HepG2 (cell line): ENCODE data around the gene SGMS1. TPM values are rescaled to one million over a fixed set of nuclear protein-coding genes. Genes with fewer than 3 reads are reported as not detected.

ENCODE experiments used
- CENPBD1 ChIP-seq: sonication (generic); formaldehyde crosslinking; IDR thresholded peaks from 2 replicates; pipeline ENCODE4 v1.8.0; 2022; ENCODE audit warnings: missing genetic modification reagents, low read depth, mild to moderate bottlenecking, borderline replicate concordance
- HDAC1 ChIP-seq: sonication (generic); formaldehyde crosslinking; IDR thresholded peaks from 2 replicates; pipeline ENCODE4 v1.5.1; 2020; ENCODE audit warnings: mild to moderate bottlenecking, missing genetic modification reagents
- IRX3 ChIP-seq: sonication (generic); formaldehyde crosslinking; IDR thresholded peaks from 2 replicates; pipeline ENCODE4 v1.8.1; 2023; ENCODE audit warnings: mild to moderate bottlenecking, low read depth, missing genetic modification reagents, borderline replicate concordance
- MLX ChIP-seq: IDR thresholded peaks from 2 replicates; pipeline ENCODE4 v1.6.1; 2016
- NFRKB ChIP-seq: fragments of 450-650 bp; IDR thresholded peaks from 2 replicates; pipeline ENCODE4 v1.6.1; 2017
- REL ChIP-seq: sonication (generic); formaldehyde crosslinking; conservative IDR thresholded peaks from 2 replicates; pipeline ENCODE4 v1.8.0; 2022; ENCODE audit warnings: mild to moderate bottlenecking, missing genetic modification reagents, moderate library complexity
- SAFB2 ChIP-seq: sonication (generic); formaldehyde crosslinking; IDR thresholded peaks from 2 replicates; pipeline ENCODE4 v1.5.1; 2020; ENCODE audit warnings: missing genetic modification reagents, low read depth, mild to moderate bottlenecking, borderline replicate concordance
- YY1 ChIP-seq: IDR thresholded peaks from 2 replicates; pipeline ENCODE4 v1.6.1; 2011; ENCODE audit warnings: low read length, low read depth, moderate library complexity, mild to moderate bottlenecking; ENCODE audit not compliant: insufficient read depth, insufficient replicate concordance
- ZBTB1 ChIP-seq: sonication (generic); formaldehyde crosslinking; IDR thresholded peaks from 2 replicates; pipeline ENCODE4 v1.4.0; 2020; ENCODE audit warnings: missing genetic modification reagents, borderline replicate concordance
- ZFAT ChIP-seq: sonication (generic); formaldehyde crosslinking; conservative IDR thresholded peaks from 2 replicates; pipeline ENCODE4 v1.8.1; 2023; ENCODE audit warnings: missing genetic modification reagents, inconsistent platforms
- ZFP41 ChIP-seq: sonication (generic); formaldehyde crosslinking; IDR thresholded peaks from 2 replicates; pipeline ENCODE4 v1.4.0; 2020; ENCODE audit warnings: mild to moderate bottlenecking, missing genetic modification reagents, borderline replicate concordance
- ZNF547 ChIP-seq: sonication (generic); formaldehyde crosslinking; IDR thresholded peaks from 2 replicates; pipeline ENCODE4 v1.5.1; 2020; ENCODE audit warnings: mild to moderate bottlenecking, missing genetic modification reagents
- ZNF572 ChIP-seq: sonication (generic); formaldehyde crosslinking; IDR thresholded peaks from 2 replicates; pipeline ENCODE4 v1.5.1; 2020; ENCODE audit warnings: mild to moderate bottlenecking, missing genetic modification reagents
- ZNF709 ChIP-seq: sonication (generic); formaldehyde crosslinking; IDR thresholded peaks from 2 replicates; pipeline ENCODE4 v1.5.0; 2020; ENCODE audit warnings: mild to moderate bottlenecking, missing genetic modification reagents
- ZNF75D ChIP-seq: sonication (generic); formaldehyde crosslinking; IDR thresholded peaks from 2 replicates; pipeline ENCODE4 v1.8.1; 2023; ENCODE audit warnings: missing genetic modification reagents, mild to moderate bottlenecking, borderline replicate concordance
- ZNF792 ChIP-seq: IDR thresholded peaks from 2 replicates; pipeline ENCODE4 v1.6.1; 2016
- polyA plus RNA-seq, 8 experiments: library from polyadenylated mRNA; depleted of rRNA in 3 of 8; stranded (reverse) in 7 of 8; unstranded in 1 of 8; fragments of >200 nt; fragmentation: Illumina TruSeq in 4 of 8; extraction: Trizol in 4 of 8; gene quantifications; 2 replicates each; pipeline versions ENCODE4 v1.2.1 to v1.2.3, GENCODE V29; 2011 to 2016; ENCODE audit warnings: low read depth in 4 of 8, missing spikeins in 1 of 8, mixed read lengths in 1 of 8; ENCODE audit not compliant: insufficient read depth in 1 of 8
- total RNA-seq, 5 experiments: library from RNA; depleted of rRNA; stranded (reverse); fragments of >200 nt; fragmentation: Illumina TruSeq; extraction: Trizol; gene quantifications; 2 replicates each; pipeline ENCODE4 v1.2.3, GENCODE V29; 2016; ENCODE audit warnings: low read depth in 1 of 5
- TF ChIP-seq, protein P1 (sequence below): sonication (generic); formaldehyde crosslinking; IDR thresholded peaks from 2 replicates; pipeline ENCODE4 v1.8.1; 2023; ENCODE audit warnings: missing genetic modification reagents, inconsistent platforms, borderline replicate concordance
- TF ChIP-seq, protein P2 (sequence below): sonication (generic); formaldehyde crosslinking; conservative IDR thresholded peaks from 2 replicates; pipeline ENCODE4 v1.4.0; 2020; ENCODE audit warnings: missing genetic modification reagents
- TF ChIP-seq, protein P3 (sequence below): sonication (generic); formaldehyde crosslinking; conservative IDR thresholded peaks from 2 replicates; pipeline ENCODE4 v1.4.0; 2020; ENCODE audit warnings: missing genetic modification reagents
- TF ChIP-seq, protein P4 (sequence below): sonication (generic); formaldehyde crosslinking; IDR thresholded peaks from 2 replicates; pipeline ENCODE4 v1.5.0; 2020; ENCODE audit warnings: mild to moderate bottlenecking, missing genetic modification reagents, borderline replicate concordance

Gene SGMS1
- total and polyA plus RNA-seq, 2 of the 13 experiments (the other 11 are each of a cell fraction or from before 2014, with no cell fraction given), result 6.5 to 15.1 TPM

GRCh38 chr10:50623663-50624412, at the start of gene SGMS1 (continued):
- TF ChIP-seq IRX3 (CRISPR knock-in tag) (no peak; the same call in 1 of the 2 replicates), ZNF75D (CRISPR knock-in tag) (no peak; the same call in 1 of the 2 replicates), ZNF792 (CRISPR knock-in tag) (no peak), ZFP41 (CRISPR knock-in tag) (no peak; the same call in 1 of the 2 replicates), HDAC1 (CRISPR knock-in tag) (peak; percentile 73; the same call in 1 of the 2 replicates), MLX (CRISPR knock-in tag) (no peak), CENPBD1 (CRISPR knock-in tag) (no peak), NFRKB (no peak), ZNF572 (CRISPR knock-in tag) (no peak; the same call in 1 of the 2 replicates), ZBTB1 (CRISPR knock-in tag) (no peak), SAFB2 (CRISPR knock-in tag) (no peak), ZNF709 (CRISPR knock-in tag) (no peak), ZFAT (CRISPR knock-in tag) (0 out of 2 replicates have a peak, but pooled peaks have one; percentile 31), REL (CRISPR knock-in tag) (peak; percentile 71), ZNF547 (peak; percentile 71; the same call in 1 of the 2 replicates), YY1 (peak; percentile 84)
- TF ChIP-seq, protein P1, sequence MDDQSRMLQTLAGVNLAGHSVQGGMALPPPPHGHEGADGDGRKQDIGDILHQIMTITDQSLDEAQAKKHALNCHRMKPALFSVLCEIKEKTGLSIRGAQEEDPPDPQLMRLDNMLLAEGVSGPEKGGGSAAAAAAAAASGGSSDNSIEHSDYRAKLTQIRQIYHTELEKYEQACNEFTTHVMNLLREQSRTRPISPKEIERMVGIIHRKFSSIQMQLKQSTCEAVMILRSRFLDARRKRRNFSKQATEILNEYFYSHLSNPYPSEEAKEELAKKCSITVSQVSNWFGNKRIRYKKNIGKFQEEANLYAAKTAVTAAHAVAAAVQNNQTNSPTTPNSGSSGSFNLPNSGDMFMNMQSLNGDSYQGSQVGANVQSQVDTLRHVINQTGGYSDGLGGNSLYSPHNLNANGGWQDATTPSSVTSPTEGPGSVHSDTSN (CRISPR knock-in tag), result no peak
- TF ChIP-seq, protein P2, sequence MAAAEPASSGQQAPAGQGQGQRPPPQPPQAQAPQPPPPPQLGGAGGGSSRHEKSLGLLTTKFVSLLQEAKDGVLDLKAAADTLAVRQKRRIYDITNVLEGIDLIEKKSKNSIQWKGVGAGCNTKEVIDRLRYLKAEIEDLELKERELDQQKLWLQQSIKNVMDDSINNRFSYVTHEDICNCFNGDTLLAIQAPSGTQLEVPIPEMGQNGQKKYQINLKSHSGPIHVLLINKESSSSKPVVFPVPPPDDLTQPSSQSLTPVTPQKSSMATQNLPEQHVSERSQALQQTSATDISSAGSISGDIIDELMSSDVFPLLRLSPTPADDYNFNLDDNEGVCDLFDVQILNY (CRISPR knock-in tag), result peak; percentile 50; the same call in 1 of the 2 replicates
- TF ChIP-seq, protein P3, sequence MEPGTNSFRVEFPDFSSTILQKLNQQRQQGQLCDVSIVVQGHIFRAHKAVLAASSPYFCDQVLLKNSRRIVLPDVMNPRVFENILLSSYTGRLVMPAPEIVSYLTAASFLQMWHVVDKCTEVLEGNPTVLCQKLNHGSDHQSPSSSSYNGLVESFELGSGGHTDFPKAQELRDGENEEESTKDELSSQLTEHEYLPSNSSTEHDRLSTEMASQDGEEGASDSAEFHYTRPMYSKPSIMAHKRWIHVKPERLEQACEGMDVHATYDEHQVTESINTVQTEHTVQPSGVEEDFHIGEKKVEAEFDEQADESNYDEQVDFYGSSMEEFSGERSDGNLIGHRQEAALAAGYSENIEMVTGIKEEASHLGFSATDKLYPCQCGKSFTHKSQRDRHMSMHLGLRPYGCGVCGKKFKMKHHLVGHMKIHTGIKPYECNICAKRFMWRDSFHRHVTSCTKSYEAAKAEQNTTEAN, result no peak; the same call in 1 of the 2 replicates
- TF ChIP-seq, protein P4, sequence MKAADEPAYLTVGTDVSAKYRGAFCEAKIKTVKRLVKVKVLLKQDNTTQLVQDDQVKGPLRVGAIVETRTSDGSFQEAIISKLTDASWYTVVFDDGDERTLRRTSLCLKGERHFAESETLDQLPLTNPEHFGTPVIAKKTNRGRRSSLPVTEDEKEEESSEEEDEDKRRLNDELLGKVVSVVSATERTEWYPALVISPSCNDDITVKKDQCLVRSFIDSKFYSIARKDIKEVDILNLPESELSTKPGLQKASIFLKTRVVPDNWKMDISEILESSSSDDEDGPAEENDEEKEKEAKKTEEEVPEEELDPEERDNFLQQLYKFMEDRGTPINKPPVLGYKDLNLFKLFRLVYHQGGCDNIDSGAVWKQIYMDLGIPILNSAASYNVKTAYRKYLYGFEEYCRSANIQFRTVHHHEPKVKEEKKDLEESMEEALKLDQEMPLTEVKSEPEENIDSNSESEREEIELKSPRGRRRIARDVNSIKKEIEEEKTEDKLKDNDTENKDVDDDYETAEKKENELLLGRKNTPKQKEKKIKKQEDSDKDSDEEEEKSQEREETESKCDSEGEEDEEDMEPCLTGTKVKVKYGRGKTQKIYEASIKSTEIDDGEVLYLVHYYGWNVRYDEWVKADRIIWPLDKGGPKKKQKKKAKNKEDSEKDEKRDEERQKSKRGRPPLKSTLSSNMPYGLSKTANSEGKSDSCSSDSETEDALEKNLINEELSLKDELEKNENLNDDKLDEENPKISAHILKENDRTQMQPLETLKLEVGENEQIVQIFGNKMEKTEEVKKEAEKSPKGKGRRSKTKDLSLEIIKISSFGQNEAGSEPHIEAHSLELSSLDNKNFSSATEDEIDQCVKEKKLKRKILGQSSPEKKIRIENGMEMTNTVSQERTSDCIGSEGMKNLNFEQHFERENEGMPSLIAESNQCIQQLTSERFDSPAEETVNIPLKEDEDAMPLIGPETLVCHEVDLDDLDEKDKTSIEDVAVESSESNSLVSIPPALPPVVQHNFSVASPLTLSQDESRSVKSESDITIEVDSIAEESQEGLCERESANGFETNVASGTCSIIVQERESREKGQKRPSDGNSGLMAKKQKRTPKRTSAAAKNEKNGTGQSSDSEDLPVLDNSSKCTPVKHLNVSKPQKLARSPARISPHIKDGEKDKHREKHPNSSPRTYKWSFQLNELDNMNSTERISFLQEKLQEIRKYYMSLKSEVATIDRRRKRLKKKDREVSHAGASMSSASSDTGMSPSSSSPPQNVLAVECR (CRISPR knock-in tag), result peak; percentile 65
